ENCODE measurements around the gene TMED5.

GRCh38 chr1:93196591-93196990 is 16.4 kb upstream of the TMED5 start:
- no peak for TF ChIP-seq CHD1 (IDR thresholded peaks at IDR 0.05; ENCODE audit: low read depth, low read length)
- TF ChIP-seq, protein P1, sequence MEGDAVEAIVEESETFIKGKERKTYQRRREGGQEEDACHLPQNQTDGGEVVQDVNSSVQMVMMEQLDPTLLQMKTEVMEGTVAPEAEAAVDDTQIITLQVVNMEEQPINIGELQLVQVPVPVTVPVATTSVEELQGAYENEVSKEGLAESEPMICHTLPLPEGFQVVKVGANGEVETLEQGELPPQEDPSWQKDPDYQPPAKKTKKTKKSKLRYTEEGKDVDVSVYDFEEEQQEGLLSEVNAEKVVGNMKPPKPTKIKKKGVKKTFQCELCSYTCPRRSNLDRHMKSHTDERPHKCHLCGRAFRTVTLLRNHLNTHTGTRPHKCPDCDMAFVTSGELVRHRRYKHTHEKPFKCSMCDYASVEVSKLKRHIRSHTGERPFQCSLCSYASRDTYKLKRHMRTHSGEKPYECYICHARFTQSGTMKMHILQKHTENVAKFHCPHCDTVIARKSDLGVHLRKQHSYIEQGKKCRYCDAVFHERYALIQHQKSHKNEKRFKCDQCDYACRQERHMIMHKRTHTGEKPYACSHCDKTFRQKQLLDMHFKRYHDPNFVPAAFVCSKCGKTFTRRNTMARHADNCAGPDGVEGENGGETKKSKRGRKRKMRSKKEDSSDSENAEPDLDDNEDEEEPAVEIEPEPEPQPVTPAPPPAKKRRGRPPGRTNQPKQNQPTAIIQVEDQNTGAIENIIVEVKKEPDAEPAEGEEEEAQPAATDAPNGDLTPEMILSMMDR (conservative IDR thresholded peaks at IDR 0.05; ENCODE audit: low read depth, low read length), result no peak
- TF ChIP-seq, protein P2, sequence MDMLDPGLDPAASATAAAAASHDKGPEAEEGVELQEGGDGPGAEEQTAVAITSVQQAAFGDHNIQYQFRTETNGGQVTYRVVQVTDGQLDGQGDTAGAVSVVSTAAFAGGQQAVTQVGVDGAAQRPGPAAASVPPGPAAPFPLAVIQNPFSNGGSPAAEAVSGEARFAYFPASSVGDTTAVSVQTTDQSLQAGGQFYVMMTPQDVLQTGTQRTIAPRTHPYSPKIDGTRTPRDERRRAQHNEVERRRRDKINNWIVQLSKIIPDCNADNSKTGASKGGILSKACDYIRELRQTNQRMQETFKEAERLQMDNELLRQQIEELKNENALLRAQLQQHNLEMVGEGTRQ (IDR thresholded peaks at IDR 0.05; ENCODE audit: low read depth, low read length), result no peak
- no peak for TF ChIP-seq SMC3 (IDR thresholded peaks at IDR 0.05; ENCODE audit: low read depth, low read length)

Measured in IMR-90 (cell line).